SJCRH30 (cell line): ENCODE data around the gene SUPV3L1. TPM values are rescaled to one million over a fixed set of nuclear protein-coding genes. Genes with fewer than 3 reads are reported as not detected.

Experiments
- DNase-seq, 2 experiments: peaks; one replicate each; pipeline ENCODE4 v3.0.0-alpha.2; 2015 to 2020
- H3K27ac ChIP-seq: fragments of 250-450 bp; sonication (Bioruptor Pico); 2 replicates; pipeline ENCODE4 v1.5.1; 2020; ENCODE audit warnings: mild to moderate bottlenecking, moderate library complexity
- H3K27me3 ChIP-seq: fragments of 250-450 bp; sonication (Bioruptor Pico); 2 replicates; pipeline ENCODE4 v1.5.1; 2020; ENCODE audit warnings: mild to moderate bottlenecking, moderate library complexity
- H3K36me3 ChIP-seq: fragments of 250-450 bp; sonication (Bioruptor Pico); 2 replicates; pipeline ENCODE4 v1.5.1; 2020; ENCODE audit warnings: mild to moderate bottlenecking, moderate library complexity
- H3K4me1 ChIP-seq: fragments of 250-450 bp; sonication (Bioruptor Pico); 2 replicates; pipeline ENCODE4 v1.5.1; 2020; ENCODE audit warnings: mild to moderate bottlenecking, moderate library complexity
- H3K4me3 ChIP-seq: fragments of 250-450 bp; sonication (Bioruptor Pico); 2 replicates; pipeline ENCODE4 v1.5.1; 2020; ENCODE audit warnings: mild to moderate bottlenecking, moderate library complexity
- H3K9me3 ChIP-seq: fragments of 250-450 bp; sonication (Bioruptor Pico); replicated peaks from 2 replicates; pipeline ENCODE4 v1.5.1; 2020; ENCODE audit warnings: mild to moderate bottlenecking, moderate library complexity
- total RNA-seq: library from RNA; depleted of rRNA; stranded (reverse); fragments of >200 nt; shearing (Covaris generic); gene quantifications from 2 replicates; pipeline ENCODE4 v1.2.3, GENCODE V29; 2014

SUPV3L1 gene
- total RNA-seq, 1 experiment from 2014 or later = 43.4 TPM

GRCh38 chr10:69232252-69232651 lies 52.2 kb downstream of the SUPV3L1 start:
- peaks cover 12% of the 10 kb centered on the region for H3K4me1 ChIP-seq
- H3K27me3 ChIP-seq = no peaks in the 10 kb centered on the region
- peak; percentile 13 to 36 for DNase-seq
- H3K36me3 ChIP-seq = no peaks in the 10 kb centered on the region
- H3K4me3 ChIP-seq = no peak overlapping the region
- H3K27ac ChIP-seq = no peak overlapping the region
- no peaks in the 10 kb centered on the region for H3K9me3 ChIP-seq

DNA sequence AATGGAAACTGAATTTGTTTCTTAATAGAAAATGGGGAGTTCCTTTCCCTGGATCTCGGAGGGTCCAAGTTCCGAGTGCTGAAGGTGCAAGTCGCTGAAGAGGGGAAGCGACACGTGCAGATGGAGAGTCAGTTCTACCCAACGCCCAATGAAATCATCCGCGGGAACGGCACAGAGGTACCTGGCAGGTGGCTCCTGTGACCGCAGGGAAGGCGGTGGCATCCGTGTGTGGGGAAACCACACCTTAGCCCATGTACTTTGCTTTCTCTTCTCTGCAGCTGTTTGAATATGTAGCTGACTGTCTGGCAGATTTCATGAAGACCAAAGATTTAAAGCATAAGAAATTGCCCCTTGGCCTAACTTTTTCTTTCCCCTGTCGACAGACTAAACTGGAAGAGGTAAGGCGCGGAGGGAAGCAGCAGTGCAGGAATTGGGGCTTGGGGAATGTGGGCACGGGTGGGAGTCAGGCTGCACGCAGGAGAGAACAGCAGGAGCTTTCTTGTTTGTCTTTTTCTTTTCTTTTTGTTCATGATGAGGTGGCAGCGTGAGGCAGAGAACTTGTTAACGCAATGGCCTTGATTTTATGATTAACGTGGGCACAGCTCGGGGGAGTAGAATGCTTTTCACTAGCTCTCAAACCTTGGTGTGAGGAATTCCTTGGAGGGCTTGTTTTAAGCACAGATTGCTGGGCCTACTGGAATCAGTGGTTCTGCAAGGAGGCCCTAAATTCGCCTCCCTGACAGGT lies 52.9 kb downstream of the SUPV3L1 start:
- Histone ChIP-seq H3K27ac (no peak overlapping the region), H3K36me3 (no peaks in the 10 kb centered on the region), H3K27me3 (no peaks in the 10 kb centered on the region), H3K4me3 (no peak overlapping the region), H3K9me3 (no peaks in the 10 kb centered on the region), H3K4me1 (peaks cover 12% of the 10 kb centered on the region)
- DNase-seq = peak in 1 of 2 experiments; percentile 17

DNA sequence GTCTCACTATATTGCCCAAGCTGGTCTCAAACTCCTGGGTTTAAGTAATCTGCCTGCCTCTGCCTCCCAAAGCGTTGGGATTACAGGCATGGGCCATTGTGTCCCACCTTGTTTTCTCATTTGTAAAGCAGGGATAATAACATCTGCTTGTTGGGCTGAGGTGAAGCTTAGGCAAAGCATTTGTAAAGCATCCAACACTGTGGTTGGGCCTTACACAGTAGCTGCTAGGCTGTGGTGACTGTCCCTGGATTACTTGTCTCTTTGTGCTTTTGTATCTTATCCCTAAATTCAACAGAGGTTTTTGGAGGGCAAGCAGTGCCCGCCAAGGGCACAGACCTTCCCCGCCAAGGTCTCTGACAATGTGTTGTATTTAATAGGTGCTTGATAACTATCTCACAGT lies 54.4 kb downstream of the SUPV3L1 start:
- H3K36me3 ChIP-seq = no peaks in the 10 kb centered on the region
- no peak for DNase-seq

DNA sequence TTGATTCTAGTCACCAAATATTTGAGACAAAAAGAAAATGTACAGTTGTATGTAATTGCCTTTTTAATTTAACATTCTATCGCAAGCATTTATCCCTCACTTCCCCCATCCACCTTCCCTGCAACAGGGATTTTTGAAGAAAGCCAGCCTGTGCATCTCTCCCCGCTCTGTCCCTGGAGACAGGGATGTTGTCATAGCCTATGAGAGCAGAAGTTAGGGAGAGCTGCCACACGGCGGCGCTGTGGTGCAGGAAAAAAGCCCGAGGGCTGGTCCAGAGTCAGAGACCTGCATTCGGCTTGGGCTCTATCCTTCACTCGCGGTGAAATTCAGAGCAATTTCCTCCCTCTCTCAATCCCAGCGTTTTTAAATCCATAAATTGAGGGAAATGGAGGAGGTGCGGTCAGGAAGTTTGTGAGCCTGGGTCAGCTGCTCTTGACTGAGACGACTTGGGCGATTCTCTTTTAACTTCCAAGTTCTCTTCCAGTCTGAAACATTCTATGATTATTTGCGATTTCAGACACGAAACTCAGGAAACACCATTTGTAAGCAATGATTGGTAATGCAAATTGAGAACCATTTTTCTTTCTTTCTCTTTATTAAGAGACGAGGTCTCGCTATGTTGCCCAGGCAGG lies 57.6 kb downstream of the SUPV3L1 start:
- H3K4me1 ChIP-seq = peaks cover 7% of the 10 kb centered on the region
- no peak overlapping the region for H3K4me3 ChIP-seq
- H3K9me3 ChIP-seq = no peaks in the 10 kb centered on the region
- H3K27ac ChIP-seq = no peak overlapping the region
- no peaks in the 10 kb centered on the region for H3K36me3 ChIP-seq
- DNase-seq = peak; percentile 61 to 84
- no peaks in the 10 kb centered on the region for H3K27me3 ChIP-seq

More for the DNA sequence above, 54.4 kb downstream of the SUPV3L1 start:
- Histone ChIP-seq H3K27ac (no peak overlapping the region), H3K9me3 (no peaks in the 10 kb centered on the region), H3K4me3 (no peak overlapping the region), H3K27me3 (no peaks in the 10 kb centered on the region), H3K4me1 (peaks cover 12% of the 10 kb centered on the region)

DNA sequence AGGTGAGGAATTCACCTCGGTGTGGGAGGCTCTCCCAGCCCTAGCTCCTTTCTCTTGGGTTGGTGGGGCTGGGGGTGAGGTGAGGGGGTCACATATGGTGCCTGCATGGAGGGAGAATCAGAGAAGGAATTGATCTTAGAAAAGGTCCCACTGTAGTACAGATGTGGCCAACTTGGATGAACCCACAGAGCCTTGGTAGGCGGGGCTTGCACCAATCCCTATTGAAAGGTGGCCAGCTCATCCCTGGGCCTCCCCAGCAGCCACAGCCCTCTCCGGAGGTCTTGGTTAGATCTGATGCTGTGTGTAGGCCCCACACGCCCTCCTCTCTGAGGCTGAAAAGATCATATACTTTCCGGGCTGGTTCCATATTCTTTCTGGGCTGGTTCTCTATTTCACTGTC lies 59.1 kb downstream of the SUPV3L1 start:
- no peaks in the 10 kb centered on the region for H3K27me3 ChIP-seq
- H3K36me3 ChIP-seq = no peaks in the 10 kb centered on the region
- no peak overlapping the region for H3K4me3 ChIP-seq
- no peaks in the 10 kb centered on the region for H3K9me3 ChIP-seq
- H3K27ac ChIP-seq = no peak overlapping the region
- no peak for DNase-seq
- no peaks in the 10 kb centered on the region for H3K4me1 ChIP-seq

DNA sequence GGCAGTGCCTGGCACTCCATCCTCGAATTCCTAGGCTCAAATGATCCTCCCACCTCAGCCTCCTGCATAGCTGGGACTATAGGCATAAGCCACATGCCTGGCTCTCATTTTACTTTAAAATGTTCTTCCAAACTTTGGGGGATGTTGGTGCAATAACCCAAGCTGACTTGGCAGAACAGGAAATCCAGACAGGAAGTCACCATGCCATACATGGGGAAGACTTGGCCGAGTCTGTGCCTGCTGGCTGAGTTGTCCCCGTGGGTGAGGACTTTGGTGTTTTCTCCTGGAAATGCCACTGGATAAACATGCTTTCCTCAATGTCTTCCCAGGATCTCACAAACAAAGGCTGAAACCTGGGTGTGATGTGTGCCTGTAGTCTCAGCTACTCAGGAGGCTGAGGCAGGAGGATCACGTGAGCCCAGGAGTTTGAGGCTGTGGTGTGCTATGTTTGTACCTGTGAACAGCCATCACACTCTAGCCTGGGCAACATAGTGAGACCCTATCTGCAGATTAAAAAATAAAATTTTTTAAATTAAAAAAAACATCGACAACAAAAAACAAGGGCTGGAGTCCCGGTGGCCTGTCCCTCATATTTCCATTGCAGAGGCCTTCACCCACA lies 59.9 kb downstream of the SUPV3L1 start:
- Histone ChIP-seq H3K36me3 (no peaks in the 10 kb centered on the region), H3K4me3 (no peak overlapping the region), H3K9me3 (no peaks in the 10 kb centered on the region), H3K27me3 (no peaks in the 10 kb centered on the region), H3K27ac (no peak overlapping the region), H3K4me1 (no peaks in the 10 kb centered on the region)
- no peak for DNase-seq

- Histone ChIP-seq H3K27ac (no peak overlapping the region), H3K4me3 (no peak overlapping the region), H3K4me1 (no peaks in the 10 kb centered on the region), H3K36me3 (no peaks in the 10 kb centered on the region), H3K27me3 (no peaks in the 10 kb centered on the region), H3K9me3 (no peaks in the 10 kb centered on the region)
- DNase-seq = no peak
Observed at GRCh38 chr10:69240455-69240854, 60.4 kb downstream of the SUPV3L1 start.

DNA sequence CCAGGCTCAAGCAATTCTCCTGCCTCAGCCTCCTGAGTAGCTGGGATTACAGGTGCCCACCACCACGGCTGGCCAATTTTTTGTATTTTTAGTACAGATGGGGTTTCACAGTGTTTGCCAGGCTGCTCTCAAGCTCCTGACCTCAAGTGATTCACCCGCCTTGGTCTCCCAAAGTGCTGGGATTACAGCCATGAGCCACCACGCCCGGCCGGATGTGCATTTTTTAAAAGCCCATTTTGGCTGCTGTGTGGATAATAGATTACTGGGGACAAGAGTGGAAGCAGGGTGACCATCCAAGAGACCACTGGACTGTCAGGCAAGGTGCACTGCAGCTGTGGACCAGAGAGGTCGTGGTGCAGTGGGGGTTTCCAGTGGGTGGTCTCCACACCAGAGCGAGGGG lies 61.5 kb downstream of the SUPV3L1 start:
- H3K36me3 ChIP-seq = no peaks in the 10 kb centered on the region
- no peaks in the 10 kb centered on the region for H3K9me3 ChIP-seq
- H3K27me3 ChIP-seq = no peaks in the 10 kb centered on the region
- DNase-seq = no peak
- no peak overlapping the region for H3K27ac ChIP-seq
- no peaks in the 10 kb centered on the region for H3K4me1 ChIP-seq
- no peak overlapping the region for H3K4me3 ChIP-seq

GRCh38 chr10:69242040-69242851 lies 62.2 kb downstream of the SUPV3L1 start:
- Histone ChIP-seq H3K36me3 (no peaks in the 10 kb centered on the region), H3K9me3 (no peaks in the 10 kb centered on the region), H3K27ac (no peak overlapping the region), H3K27me3 (no peaks in the 10 kb centered on the region), H3K4me3 (no peak overlapping the region), H3K4me1 (no peaks in the 10 kb centered on the region)
- DNase-seq = no peak

- no peaks in the 10 kb centered on the region for H3K27me3 ChIP-seq
- H3K9me3 ChIP-seq = no peaks in the 10 kb centered on the region
- peak; percentile 11 to 26 for DNase-seq
- H3K4me1 ChIP-seq = no peaks in the 10 kb centered on the region
- H3K27ac ChIP-seq = no peak overlapping the region
- H3K36me3 ChIP-seq = no peaks in the 10 kb centered on the region
- H3K4me3 ChIP-seq = no peak overlapping the region
Observed at GRCh38 chr10:69242852-69243212, 62.8 kb downstream of the SUPV3L1 start.

- H3K27ac ChIP-seq = no peak overlapping the region
- no peak overlapping the region for H3K4me3 ChIP-seq
- no peaks in the 10 kb centered on the region for H3K36me3 ChIP-seq
- H3K4me1 ChIP-seq = no peaks in the 10 kb centered on the region
- DNase-seq = no peak
- H3K27me3 ChIP-seq = no peaks in the 10 kb centered on the region
- H3K9me3 ChIP-seq = no peaks in the 10 kb centered on the region
Observed at GRCh38 chr10:69243817-69244216, 63.8 kb downstream of the SUPV3L1 start.

DNA sequence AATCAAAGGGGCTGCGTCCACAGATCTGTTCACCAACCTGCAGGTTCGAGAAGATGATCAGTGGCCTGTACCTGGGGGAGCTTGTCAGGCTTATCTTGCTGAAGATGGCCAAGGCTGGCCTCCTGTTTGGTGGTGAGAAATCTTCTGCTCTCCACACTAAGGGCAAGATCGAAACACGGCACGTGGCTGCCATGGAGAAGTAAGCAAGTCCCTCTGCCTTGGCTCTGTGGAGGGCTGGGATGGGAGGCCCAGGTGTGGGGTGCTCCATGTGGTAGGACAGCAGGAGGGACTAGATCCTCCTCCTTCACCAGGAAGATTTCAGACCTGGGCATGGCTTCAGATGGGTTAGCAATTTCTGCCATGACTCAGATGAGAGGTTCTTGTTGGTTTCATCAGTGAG lies 66.0 kb downstream of the SUPV3L1 start:
- H3K36me3 ChIP-seq = no peaks in the 10 kb centered on the region
- no peak overlapping the region for H3K27ac ChIP-seq
- H3K4me3 ChIP-seq = no peak overlapping the region
- no peaks in the 10 kb centered on the region for H3K9me3 ChIP-seq
- H3K4me1 ChIP-seq = no peaks in the 10 kb centered on the region
- no peak for DNase-seq
- H3K27me3 ChIP-seq = no peaks in the 10 kb centered on the region

DNA sequence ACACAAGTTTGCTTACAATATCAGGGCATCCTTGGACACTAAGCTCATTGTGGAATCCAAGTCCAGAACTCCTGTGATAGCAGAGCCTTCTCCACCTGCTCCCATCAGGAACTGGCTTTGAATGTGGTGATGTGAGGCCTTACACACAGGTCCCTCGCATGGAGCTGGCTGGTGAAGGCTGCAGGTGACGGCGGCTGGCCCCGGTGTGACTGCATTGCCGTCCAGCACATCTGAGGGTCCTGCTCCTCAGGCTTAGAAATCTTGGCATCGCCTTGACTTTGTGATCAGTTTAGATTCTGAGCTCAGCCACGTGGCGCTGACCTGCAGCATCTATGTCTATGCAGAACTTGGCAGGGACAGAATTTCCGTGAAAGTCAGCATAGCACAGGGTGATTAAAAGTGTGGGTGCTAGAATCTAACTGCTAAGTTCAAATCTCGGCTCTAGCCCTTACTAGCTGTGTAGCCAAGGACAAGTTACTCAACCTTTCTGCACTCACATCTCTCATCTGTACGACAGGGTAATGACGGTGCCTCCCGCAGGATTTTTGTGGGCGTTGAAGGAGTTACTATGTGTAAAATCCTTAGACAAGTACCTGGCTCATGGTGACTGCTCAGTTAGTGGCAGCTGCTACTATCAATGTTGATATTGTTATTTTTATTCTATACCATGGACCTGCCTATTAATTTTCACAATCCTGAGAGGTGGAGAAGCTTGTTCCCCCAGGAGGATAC lies 66.7 kb downstream of the SUPV3L1 start:
- Histone ChIP-seq H3K36me3 (no peaks in the 10 kb centered on the region), H3K9me3 (no peaks in the 10 kb centered on the region), H3K27me3 (no peaks in the 10 kb centered on the region), H3K4me1 (no peaks in the 10 kb centered on the region), H3K4me3 (no peak overlapping the region), H3K27ac (no peak overlapping the region)
- no peak for DNase-seq

DNA sequence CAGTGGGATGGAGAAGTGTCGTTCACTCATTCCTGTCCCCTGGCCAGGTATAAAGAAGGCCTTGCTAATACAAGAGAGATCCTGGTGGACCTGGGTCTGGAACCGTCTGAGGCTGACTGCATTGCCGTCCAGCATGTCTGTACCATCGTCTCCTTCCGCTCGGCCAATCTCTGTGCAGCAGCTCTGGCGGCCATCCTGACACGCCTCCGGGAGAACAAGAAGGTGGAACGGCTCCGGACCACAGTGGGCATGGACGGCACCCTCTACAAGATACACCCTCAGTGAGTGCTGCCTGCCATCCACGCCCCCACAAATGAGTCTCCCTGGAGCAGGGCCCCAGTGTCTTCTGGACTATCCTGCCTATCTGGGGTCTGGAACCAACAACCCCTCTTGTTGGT lies 67.3 kb downstream of the SUPV3L1 start:
- no peaks in the 10 kb centered on the region for H3K9me3 ChIP-seq
- H3K4me1 ChIP-seq = no peaks in the 10 kb centered on the region
- no peaks in the 10 kb centered on the region for H3K36me3 ChIP-seq
- H3K27me3 ChIP-seq = no peaks in the 10 kb centered on the region
- no peak overlapping the region for H3K27ac ChIP-seq
- no peak overlapping the region for H3K4me3 ChIP-seq
- no peak for DNase-seq
